Ascending aorta (tissue), 2 donors: Measurements from ENCODE around the gene HOXD3. TPM values are rescaled to one million over a fixed set of nuclear protein-coding genes. Genes with fewer than 3 reads are reported as not detected.

ENCODE experiments used
- DNase-seq, 2 donors: peaks; one replicate each; pipeline ENCODE4 v3.0.0-alpha.2; 2019; ENCODE audit warnings: low spot score in 2 of 2
- H3K27ac ChIP-seq, 2 donors: fragments of 200-600 bp; sonication (generic); one replicate each; pipeline ENCODE4 v1.5.1; 2016 to 2017; ENCODE audit warnings: mild to moderate bottlenecking in 1 of 2
- H3K27me3 ChIP-seq: fragments of 200-600 bp; sonication (generic); one replicate; pipeline ENCODE4 v1.5.1; 2017
- H3K36me3 ChIP-seq, 2 donors: fragments of 200-600 bp; sonication (generic); one replicate each; pipeline ENCODE4 v1.5.1; 2016
- H3K4me1 ChIP-seq, 2 donors: fragments of 200-600 bp; sonication (generic); one replicate each; pipeline ENCODE4 v1.5.1; 2016 to 2017; ENCODE audit warnings: mild to moderate bottlenecking in 1 of 2
- H3K4me3 ChIP-seq, 2 donors: fragments of 200-600 bp; sonication (generic); one replicate each; pipeline ENCODE4 v1.5.1; 2016 to 2017; ENCODE audit warnings: mild to moderate bottlenecking in 1 of 2
- H3K9me3 ChIP-seq, 2 donors: fragments of 200-600 bp; sonication (generic); one replicate each; pipeline ENCODE4 v1.5.1; 2016
- intact Hi-C: fragments of 100-400 bp; cut with DNase I; formaldehyde crosslinking; loops from one replicate; pipeline ENCODE4 v1.15.1; 2023
- total RNA-seq: library from RNA; depleted of rRNA; stranded (reverse); fragments of >200 nt; gene quantifications from one replicate; pipeline ENCODE4 v1.1.0, GENCODE V29; 2016
- TF ChIP-seq, protein P1 (sequence below), 3 experiments: fragments of 200-600 bp in 2 of 3; fragments of 450-650 bp in 1 of 3; sonication (generic) in 2 of 3; IDR thresholded peaks; one replicate each; pipeline ENCODE4 v1.5.1; 2016 to 2019; ENCODE audit warnings: antibody characterized with exemption in 3 of 3, mild to moderate bottlenecking in 1 of 3, moderate library complexity in 1 of 3

Gene HOXD3
- total RNA-seq, 1 donor from 2014 or later: 8.6 TPM

DNA sequence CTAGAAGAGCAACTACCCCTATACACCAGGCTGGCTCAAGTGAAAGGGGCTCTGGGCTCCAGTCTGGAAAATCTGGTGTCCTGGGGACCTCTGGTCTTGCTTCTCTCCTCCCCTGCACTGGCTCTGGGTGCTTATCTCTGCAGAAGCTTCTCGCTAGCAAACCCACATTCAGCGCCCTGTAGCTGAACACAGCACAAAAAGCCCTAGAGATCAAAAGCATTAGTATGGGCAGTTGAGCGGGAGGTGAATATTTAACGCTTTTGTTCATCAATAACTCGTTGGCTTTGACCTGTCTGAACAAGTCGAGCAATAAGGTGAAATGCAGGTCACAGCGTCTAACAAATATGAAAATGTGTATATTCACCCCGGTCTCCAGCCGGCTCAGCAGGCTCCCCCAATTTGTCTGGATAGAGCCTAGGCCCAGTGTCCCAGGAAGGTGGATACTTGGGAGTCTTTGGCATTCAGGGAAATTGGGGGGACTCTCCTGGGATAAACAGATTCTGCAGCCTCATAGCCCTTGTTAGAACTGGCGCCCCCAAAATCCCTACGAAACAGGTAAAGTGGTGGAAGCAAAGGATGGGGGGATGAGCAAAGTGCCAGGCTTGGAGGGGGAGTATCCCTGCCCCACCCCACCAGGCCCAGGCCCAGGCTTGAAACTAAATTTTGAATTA is 8.2 kb upstream of the HOXD3 start:
- Histone ChIP-seq H3K27me3 (no peaks in the 10 kb centered on the region), H3K36me3 (peaks cover 6 to 18% of the 10 kb centered on the region in 2 donors), H3K4me1 (no peaks in the 10 kb centered on the region), H3K27ac (no peak overlapping the region), H3K9me3 (no peaks in the 10 kb centered on the region), H3K4me3 (no peak overlapping the region)
- intact Hi-C loops: no loop called here
- TF ChIP-seq, protein P1, sequence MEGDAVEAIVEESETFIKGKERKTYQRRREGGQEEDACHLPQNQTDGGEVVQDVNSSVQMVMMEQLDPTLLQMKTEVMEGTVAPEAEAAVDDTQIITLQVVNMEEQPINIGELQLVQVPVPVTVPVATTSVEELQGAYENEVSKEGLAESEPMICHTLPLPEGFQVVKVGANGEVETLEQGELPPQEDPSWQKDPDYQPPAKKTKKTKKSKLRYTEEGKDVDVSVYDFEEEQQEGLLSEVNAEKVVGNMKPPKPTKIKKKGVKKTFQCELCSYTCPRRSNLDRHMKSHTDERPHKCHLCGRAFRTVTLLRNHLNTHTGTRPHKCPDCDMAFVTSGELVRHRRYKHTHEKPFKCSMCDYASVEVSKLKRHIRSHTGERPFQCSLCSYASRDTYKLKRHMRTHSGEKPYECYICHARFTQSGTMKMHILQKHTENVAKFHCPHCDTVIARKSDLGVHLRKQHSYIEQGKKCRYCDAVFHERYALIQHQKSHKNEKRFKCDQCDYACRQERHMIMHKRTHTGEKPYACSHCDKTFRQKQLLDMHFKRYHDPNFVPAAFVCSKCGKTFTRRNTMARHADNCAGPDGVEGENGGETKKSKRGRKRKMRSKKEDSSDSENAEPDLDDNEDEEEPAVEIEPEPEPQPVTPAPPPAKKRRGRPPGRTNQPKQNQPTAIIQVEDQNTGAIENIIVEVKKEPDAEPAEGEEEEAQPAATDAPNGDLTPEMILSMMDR (IDR thresholded peaks at IDR 0.05): no peak
- no peak for DNase-seq

DNA sequence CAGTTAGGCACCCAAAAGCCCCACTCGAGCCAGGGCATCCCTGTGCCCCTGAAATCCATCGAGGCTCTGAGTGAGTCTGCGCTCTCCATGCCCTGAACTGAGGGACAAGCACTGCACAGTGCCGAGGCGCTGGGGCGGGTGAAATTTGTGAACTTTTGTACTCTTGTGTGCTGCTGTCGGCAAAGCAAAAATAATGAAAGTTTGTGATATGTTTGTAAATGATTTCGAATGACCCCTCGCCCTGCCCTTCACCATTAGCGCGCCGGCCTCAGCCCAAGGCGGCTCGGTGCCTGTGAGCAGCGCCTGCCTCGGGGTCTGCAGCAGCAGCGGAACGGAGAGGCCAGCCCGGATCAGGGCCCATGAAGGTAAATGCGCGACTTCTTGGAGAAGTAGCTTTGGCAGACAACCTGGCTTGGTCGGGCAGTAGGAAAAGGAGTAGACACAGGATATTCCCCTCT is 7.6 kb upstream of the HOXD3 start:
- intact Hi-C loops: no loop called here
- Histone ChIP-seq H3K27me3 (no peaks in the 10 kb centered on the region), H3K4me3 (no peak overlapping the region), H3K36me3 (peaks cover 6 to 18% of the 10 kb centered on the region in 2 donors), H3K27ac (no peak overlapping the region), H3K4me1 (no peaks in the 10 kb centered on the region), H3K9me3 (no peaks in the 10 kb centered on the region)
- TF ChIP-seq, protein P1 (IDR thresholded peaks at IDR 0.05): no peak
- DNase-seq: no peak

DNA sequence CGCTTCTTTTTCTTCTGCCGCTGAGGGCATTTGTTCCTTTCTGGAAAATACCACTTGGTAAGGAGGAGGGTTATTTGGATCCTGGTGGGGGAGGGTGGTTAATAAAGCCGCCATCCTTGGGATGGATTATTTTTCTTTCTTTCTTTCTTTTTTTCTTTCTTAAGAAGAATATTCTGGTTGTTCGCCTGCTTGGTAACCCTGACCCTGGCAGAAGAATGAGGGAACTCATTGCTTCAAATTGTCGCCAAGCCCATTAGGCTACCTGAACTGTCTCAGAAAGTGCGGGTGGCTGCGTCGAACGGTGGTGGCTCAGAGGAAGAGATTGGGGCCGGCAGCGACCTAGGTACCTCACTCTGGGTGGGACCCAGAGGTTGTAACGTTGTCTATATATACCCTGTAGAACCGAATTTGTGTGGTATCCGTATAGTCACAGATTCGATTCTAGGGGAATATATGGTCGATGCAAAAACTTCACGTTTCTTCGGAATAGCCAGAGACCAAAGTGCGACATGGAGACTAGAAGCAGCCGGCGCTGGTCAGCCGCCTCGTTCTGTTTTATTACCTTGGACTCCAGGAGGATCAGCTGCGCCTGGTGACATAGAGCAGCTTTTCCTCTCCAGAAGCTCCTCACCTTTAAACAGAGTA is 7.0 kb upstream of the HOXD3 start:
- H3K27ac ChIP-seq: no peak overlapping the region
- no peaks in the 10 kb centered on the region for H3K27me3 ChIP-seq
- peaks cover 6 to 14% of the 10 kb centered on the region in 2 donors for H3K36me3 ChIP-seq

DNA sequence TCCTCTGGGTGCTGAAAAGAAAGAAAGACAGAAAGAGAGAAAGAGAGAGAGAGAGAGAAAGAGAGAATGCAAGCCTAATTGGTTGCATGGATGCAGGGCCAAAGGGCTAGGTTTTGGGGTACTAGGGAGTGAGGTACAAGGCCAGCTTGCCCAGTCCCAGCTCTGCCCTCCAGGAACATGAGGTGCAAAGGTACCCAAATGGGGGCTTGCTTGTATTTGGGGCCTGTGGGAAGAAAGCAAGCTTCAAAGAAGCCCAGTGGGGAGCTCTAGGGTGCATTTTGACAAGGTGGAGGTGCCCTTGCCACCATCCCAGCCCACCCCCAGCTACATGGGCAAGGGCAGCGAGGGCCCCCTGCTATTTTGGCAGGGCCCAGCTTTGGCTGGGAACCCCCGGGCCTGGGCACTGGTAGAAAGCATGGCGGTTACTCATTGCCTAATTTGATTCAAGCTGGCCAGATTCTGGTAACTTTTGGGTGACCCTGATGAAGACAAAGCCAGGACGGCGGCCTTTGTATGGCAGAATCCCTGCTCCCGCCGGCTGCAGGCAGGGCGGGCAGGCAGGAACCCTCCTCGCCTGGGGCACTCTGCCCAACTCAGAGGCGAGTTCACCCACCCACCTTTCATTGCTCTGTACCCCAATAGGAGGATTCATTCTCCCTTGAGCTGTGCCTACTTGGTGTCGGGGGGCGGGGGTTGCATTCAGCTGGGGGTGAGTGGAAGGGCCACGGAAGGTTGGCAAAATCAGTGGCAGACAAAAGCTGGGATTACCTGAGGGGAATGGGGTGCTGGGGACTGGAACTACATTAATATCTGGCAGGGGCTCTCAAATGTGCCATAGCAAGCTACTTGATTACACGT is 6.3 kb upstream of the HOXD3 start:
- no peak overlapping the region for H3K4me3 ChIP-seq
- DNase-seq: no peak
- H3K27ac ChIP-seq: no peak overlapping the region
- no peaks in the 10 kb centered on the region for H3K27me3 ChIP-seq
- H3K4me1 ChIP-seq: no peaks in the 10 kb centered on the region
- H3K36me3 ChIP-seq: peaks cover 6 to 14% of the 10 kb centered on the region in 2 donors
- TF ChIP-seq, protein P1 (IDR thresholded peaks at IDR 0.05): no peak
- intact Hi-C loops: no loop called here
- H3K9me3 ChIP-seq: no peaks in the 10 kb centered on the region

More for the DNA sequence above, 7.0 kb upstream of the HOXD3 start:
- no peaks in the 10 kb centered on the region for H3K4me1 ChIP-seq
- TF ChIP-seq, protein P1 (IDR thresholded peaks at IDR 0.05): no peak
- intact Hi-C loops: no loop called here
- H3K4me3 ChIP-seq: no peak overlapping the region
- H3K9me3 ChIP-seq: no peaks in the 10 kb centered on the region
- no peak for DNase-seq

DNA sequence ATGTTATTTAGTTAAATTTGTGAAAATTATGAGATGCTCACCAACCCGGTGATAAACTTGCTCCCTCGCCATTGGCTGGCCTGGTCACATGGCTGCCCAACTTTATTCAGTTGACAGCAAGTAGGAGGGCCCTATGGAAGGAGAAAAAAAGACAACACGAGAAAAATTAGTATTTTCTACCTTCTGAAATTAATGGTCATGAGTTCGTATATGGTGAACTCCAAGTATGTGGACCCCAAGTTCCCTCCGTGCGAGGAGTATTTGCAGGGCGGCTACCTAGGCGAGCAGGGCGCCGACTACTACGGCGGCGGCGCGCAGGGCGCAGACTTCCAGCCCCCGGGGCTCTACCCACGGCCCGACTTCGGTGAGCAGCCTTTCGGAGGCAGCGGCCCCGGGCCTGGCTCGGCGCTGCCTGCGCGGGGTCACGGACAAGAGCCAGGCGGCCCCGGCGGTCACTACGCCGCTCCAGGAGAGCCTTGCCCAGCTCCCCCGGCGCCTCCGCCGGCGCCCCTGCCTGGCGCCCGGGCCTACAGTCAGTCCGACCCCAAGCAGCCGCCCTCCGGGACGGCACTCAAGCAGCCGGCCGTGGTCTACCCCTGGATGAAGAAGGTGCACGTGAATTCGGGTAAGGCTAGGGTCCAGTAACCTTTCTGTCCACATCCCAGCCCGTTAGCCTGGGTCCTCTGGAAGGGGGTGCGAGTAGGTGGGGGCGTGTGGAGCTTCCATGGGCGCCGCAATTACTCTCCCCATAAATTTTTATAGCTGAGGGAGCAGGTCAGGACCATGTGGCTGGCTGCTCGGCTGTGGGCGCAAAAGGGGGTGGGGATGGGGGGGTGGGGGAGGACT is 5.4 kb upstream of the HOXD3 start, which contains the start of gene HOXD4:
TSS of gene HOXD4 (plus strand) at position 109 of the 846 bp plus-strand sequence. CDS start at position 193, 84 bp downstream.
- Histone ChIP-seq H3K36me3 (peaks cover 6 to 18% of the 10 kb centered on the region in 2 donors), H3K27me3 (no peaks in the 10 kb centered on the region), H3K4me3 (peak within 1 kb of the TSS in 1 of 2 donors; percentile 13), H3K27ac (no peak within 1 kb of the TSS), H3K4me1 (no peaks in the 10 kb centered on the region), H3K9me3 (no peaks in the 10 kb centered on the region)
- peak in 1 of 2 donors; percentile 45 for DNase-seq
- intact Hi-C loops: no loop called here
- TF ChIP-seq, protein P1 (IDR thresholded peaks at IDR 0.05): no peak
